IPS-NIHi11 (cell line): ENCODE data around the gene UCK2.

Experiments
- DNase-seq: peaks from one replicate; pipeline ENCODE4 v3.0.0; 2012; ENCODE audit warnings: mixed read lengths, low spot score

Gene UCK2

GRCh38 chr1:165834229-165834628 is 6.8 kb downstream of the UCK2 start:
- no peak for DNase-seq

GRCh38 chr1:165834881-165835280 is 7.5 kb downstream of the UCK2 start:
- DNase-seq, result no peak

- DNase-seq, result no peak
These were observed 9.5 kb downstream of the UCK2 start for GRCh38 chr1:165836664-165837482.

GRCh38 chr1:165837838-165838364 is 10.5 kb downstream of the UCK2 start:
- no peak for DNase-seq

GRCh38 chr1:165840423-165840822 is 13.0 kb downstream of the UCK2 start:
- no peak for DNase-seq

- DNase-seq, result no peak
These were observed 14.2 kb downstream of the UCK2 start for GRCh38 chr1:165841582-165842017.

- DNase-seq, result no peak
These were observed 14.7 kb downstream of the UCK2 start for GRCh38 chr1:165842023-165842670.

- DNase-seq, result no peak
These were observed 15.3 kb downstream of the UCK2 start for GRCh38 chr1:165842671-165843129.

GRCh38 chr1:165843304-165843703 is 15.9 kb downstream of the UCK2 start:
- DNase-seq, result no peak

GRCh38 chr1:165844114-165844798 is 16.8 kb downstream of the UCK2 start:
- no peak for DNase-seq

GRCh38 chr1:165844933-165845332 is 17.5 kb downstream of the UCK2 start:
- no peak for DNase-seq

- no peak for DNase-seq
These were observed 18.2 kb downstream of the UCK2 start for GRCh38 chr1:165845569-165845968.

- no peak for DNase-seq
These were observed 18.8 kb downstream of the UCK2 start for GRCh38 chr1:165845992-165846748.

GRCh38 chr1:165847486-165847885 is 20.1 kb downstream of the UCK2 start:
- no peak for DNase-seq

- no peak for DNase-seq
These were observed 22.1 kb downstream of the UCK2 start for GRCh38 chr1:165849353-165850133.

GRCh38 chr1:165851034-165851658 is 23.7 kb downstream of the UCK2 start:
- DNase-seq, result no peak

GRCh38 chr1:165852871-165853270 is 25.5 kb downstream of the UCK2 start:
- DNase-seq, result no peak

GRCh38 chr1:165853528-165854075 is 26.2 kb downstream of the UCK2 start:
- DNase-seq, result no peak

- DNase-seq, result no peak
These were observed 26.9 kb downstream of the UCK2 start for GRCh38 chr1:165854101-165854845.
